ENCODE data around the gene ANKRD22. TPM values are rescaled to one million over a fixed set of nuclear protein-coding genes. Genes with fewer than 3 reads are reported as not detected.
"Not testable (repeated sequence)": the region's sequence is repeated elsewhere in the genome, so short reads cannot be mapped to it uniquely, and the experiment has no call there.

Gene ANKRD22
- polyA plus RNA-seq, 1 donor, result not detected

GRCh38 chr10:88877298-88877697 lies 25.7 kb upstream of the ANKRD22 start:
- no peak for DNase-seq

GRCh38 chr10:88875081-88875480 lies 23.4 kb upstream of the ANKRD22 start:
- no peak for DNase-seq

GRCh38 chr10:88874281-88874680 lies 22.6 kb upstream of the ANKRD22 start:
- DNase-seq, result no peak

- DNase-seq, result no peak
Measured at GRCh38 chr10:88873757-88874156, 22.1 kb upstream of the ANKRD22 start.

GRCh38 chr10:88870089-88870488 lies 18.4 kb upstream of the ANKRD22 start:
- DNase-seq, result no peak

- no peak for DNase-seq
Measured at GRCh38 chr10:88866454-88866853, 14.8 kb upstream of the ANKRD22 start.

GRCh38 chr10:88865281-88865876 lies 13.7 kb upstream of the ANKRD22 start:
- no peak for DNase-seq

- DNase-seq, result no peak
Measured at GRCh38 chr10:88861036-88861435, 9.4 kb upstream of the ANKRD22 start.

- DNase-seq, result no peak
Measured at GRCh38 chr10:88858491-88858890, 6.8 kb upstream of the ANKRD22 start.

- DNase-seq, result no peak
Measured at GRCh38 chr10:88857831-88858230, 6.2 kb upstream of the ANKRD22 start.

GRCh38 chr10:88854684-88855083 lies 3.0 kb upstream of the ANKRD22 start:
- DNase-seq, result no peak

GRCh38 chr10:88853155-88853881 lies 1.7 kb upstream of the ANKRD22 start:
- DNase-seq, result no peak

- DNase-seq, result no peak
Measured at GRCh38 chr10:88852327-88852726, 683 bp upstream of the ANKRD22 start.

- no peak for DNase-seq
Measured at GRCh38 chr10:88850712-88851111, 932 bp downstream of the ANKRD22 start.

GRCh38 chr10:88849234-88849633 lies 2.4 kb downstream of the ANKRD22 start:
- no peak for DNase-seq

- no peak for DNase-seq
Measured at GRCh38 chr10:88848499-88848898, 3.1 kb downstream of the ANKRD22 start.

- no peak for DNase-seq
Measured at GRCh38 chr10:88843171-88843570, 8.5 kb downstream of the ANKRD22 start.

GRCh38 chr10:88841316-88842111 lies 10.1 kb downstream of the ANKRD22 start:
- no peak for DNase-seq

GRCh38 chr10:88840881-88841280 lies 10.8 kb downstream of the ANKRD22 start:
- DNase-seq, result no peak

- DNase-seq, result no peak
Measured at GRCh38 chr10:88840104-88840503, 11.5 kb downstream of the ANKRD22 start.

GRCh38 chr10:88838766-88839350 lies 12.8 kb downstream of the ANKRD22 start:
- DNase-seq, result no peak

GRCh38 chr10:88837632-88838031 lies 14.0 kb downstream of the ANKRD22 start:
- DNase-seq, result not testable (repeated sequence)

GRCh38 chr10:88835910-88836221 lies 15.8 kb downstream of the ANKRD22 start:
- DNase-seq, result no peak

Measured in hindlimb muscle (tissue), 1 donor.